H9 (cell line): Measurements from ENCODE around the gene DNAJB9. TPM values are rescaled to one million over a fixed set of nuclear protein-coding genes. Genes with fewer than 3 reads are reported as not detected.

Experiments
- DNase-seq: peaks from one replicate; pipeline ENCODE4 v3.0.0-alpha.2; 2017
- H2AFZ ChIP-seq: one replicate; pipeline ENCODE4 v1.6.1; 2013; ENCODE audit warnings: mild to moderate bottlenecking, low read length, control low read depth, moderate library complexity
- H2AK5ac ChIP-seq: 2 replicates; pipeline ENCODE4 v1.6.1; 2013; ENCODE audit warnings: low read length, control low read depth, mixed read lengths; ENCODE audit not compliant: insufficient read length
- H2BK120ac ChIP-seq: one replicate; pipeline ENCODE4 v1.6.1; 2013; ENCODE audit warnings: low read depth, mild to moderate bottlenecking, low read length, control low read depth, inconsistent platforms; ENCODE audit not compliant: poor library complexity, severe bottlenecking
- H2BK12ac ChIP-seq: 2 replicates; pipeline ENCODE4 v1.6.1; 2013; ENCODE audit warnings: low read length, control low read depth, mixed read lengths, low read depth; ENCODE audit not compliant: insufficient read length
- H2BK15ac ChIP-seq: 2 replicates; pipeline ENCODE4 v1.6.1; 2013; ENCODE audit warnings: low read depth, low read length, control low read depth
- H2BK20ac ChIP-seq: one replicate; pipeline ENCODE4 v1.6.1; 2013; ENCODE audit warnings: low read depth, mild to moderate bottlenecking, low read length, control low read depth, inconsistent platforms; ENCODE audit not compliant: poor library complexity, severe bottlenecking
- H2BK5ac ChIP-seq: 2 replicates; pipeline ENCODE4 v1.6.1; 2013; ENCODE audit warnings: low read length, control low read depth, mixed read lengths; ENCODE audit not compliant: insufficient read length
- H3K14ac ChIP-seq: 2 replicates; pipeline ENCODE4 v1.6.1; 2013; ENCODE audit warnings: low read length, control low read depth; ENCODE audit not compliant: insufficient read depth
- H3K18ac ChIP-seq: 2 replicates; pipeline ENCODE4 v1.6.1; 2013; ENCODE audit warnings: low read depth, mild to moderate bottlenecking, mixed read lengths, low read length, control low read depth; ENCODE audit not compliant: insufficient read length
- H3K23ac ChIP-seq: 2 replicates; pipeline ENCODE4 v1.6.1; 2013; ENCODE audit warnings: low read length, control low read depth, mixed read lengths, low read depth; ENCODE audit not compliant: insufficient read length
- H3K23me2 ChIP-seq: 2 replicates; pipeline ENCODE4 v1.6.1; 2013; ENCODE audit warnings: low read depth, mild to moderate bottlenecking, mixed read lengths, low read length, control low read depth; ENCODE audit not compliant: insufficient read length, poor library complexity, severe bottlenecking
- H3K27ac ChIP-seq: 2 replicates; pipeline ENCODE4 v1.5.1; 2013; ENCODE audit warnings: low read length, control low read depth, mixed read lengths, low read depth; ENCODE audit not compliant: insufficient read length
- H3K27me3 ChIP-seq: 2 replicates; pipeline ENCODE4 v1.6.1; 2013; ENCODE audit warnings: low read length, control low read depth, inconsistent platforms; ENCODE audit not compliant: insufficient read depth
- H3K4ac ChIP-seq: 2 replicates; pipeline ENCODE4 v1.6.1; 2013; ENCODE audit warnings: low read depth, mild to moderate bottlenecking, control low read depth, inconsistent platforms, low read length, moderate library complexity
- H3K4me1 ChIP-seq: 2 replicates; pipeline ENCODE4 v1.6.1; 2013; ENCODE audit warnings: low read length, control low read depth, inconsistent platforms; ENCODE audit not compliant: insufficient read depth
- H3K4me2 ChIP-seq: 2 replicates; pipeline ENCODE4 v1.6.1; 2013; ENCODE audit warnings: low read length, control low read depth, mixed read lengths; ENCODE audit not compliant: insufficient read length, insufficient read depth
- H3K56ac ChIP-seq: 2 replicates; pipeline ENCODE4 v1.6.1; 2013; ENCODE audit warnings: low read depth, mild to moderate bottlenecking, mixed read lengths, low read length, control low read depth; ENCODE audit not compliant: insufficient read length
- H3K79me1 ChIP-seq: 2 replicates; pipeline ENCODE4 v1.6.1; 2013; ENCODE audit warnings: low read depth, mild to moderate bottlenecking, moderate library complexity, low read length, control low read depth, inconsistent platforms; ENCODE audit not compliant: insufficient read depth, poor library complexity, severe bottlenecking
- H3K79me2 ChIP-seq: 2 replicates; pipeline ENCODE4 v1.6.1; 2013; ENCODE audit warnings: low read length, control low read depth, inconsistent platforms; ENCODE audit not compliant: insufficient read depth
- H3K9ac ChIP-seq: 2 replicates; pipeline ENCODE4 v1.6.1; 2013; ENCODE audit warnings: low read length, control low read depth, mixed read lengths; ENCODE audit not compliant: insufficient read length; ENCODE audit errors: extremely low read depth
- H3K9me3 ChIP-seq: one replicate; pipeline ENCODE4 v1.6.1; 2013; ENCODE audit warnings: low read depth, low read length, inconsistent platforms; ENCODE audit not compliant: control insufficient read depth
- H3T11ph ChIP-seq: one replicate; pipeline ENCODE4 v1.6.1; 2013; ENCODE audit warnings: mild to moderate bottlenecking, low read length, control low read depth, inconsistent platforms
- H4K20me1 ChIP-seq: one replicate; pipeline ENCODE4 v1.6.1; 2013; ENCODE audit not compliant: control insufficient read depth, insufficient read length, insufficient read depth
- H4K5ac ChIP-seq: 2 replicates; pipeline ENCODE4 v1.6.1; 2013; ENCODE audit warnings: low read depth, mild to moderate bottlenecking, mixed read lengths, low read length, control low read depth; ENCODE audit not compliant: insufficient read length
- H4K8ac ChIP-seq: replicated peaks from 2 replicates; pipeline ENCODE4 v1.6.1; 2013; ENCODE audit warnings: low read length, control low read depth, mixed read lengths, low read depth; ENCODE audit not compliant: insufficient read length
- H4K91ac ChIP-seq: 2 replicates; pipeline ENCODE4 v1.6.1; 2013; ENCODE audit warnings: low read depth, mild to moderate bottlenecking, moderate library complexity, mixed read lengths, low read length, control low read depth; ENCODE audit not compliant: insufficient read length
- H3K27ac Mint-ChIP-seq, 3 experiments: 2 replicates in 2 of 3; 3 replicates in 1 of 3; pipeline ENCODE4 v1.8.0; 2020 to 2021; ENCODE audit warnings: mixed read lengths in 3 of 3, mild to moderate bottlenecking in 1 of 3, moderate library complexity in 1 of 3
- H3K27me3 Mint-ChIP-seq: 2 replicates; pipeline ENCODE4 v1.8.0; 2021; ENCODE audit warnings: low read depth, mild to moderate bottlenecking, moderate library complexity, mixed read lengths
- H3K36me3 Mint-ChIP-seq, 3 experiments: 2 replicates in 2 of 3; 3 replicates in 1 of 3; pipeline ENCODE4 v1.8.0; 2020 to 2021; ENCODE audit warnings: low read depth in 3 of 3, mixed read lengths in 3 of 3; ENCODE audit not compliant: insufficient read depth in 1 of 3
- H3K4me1 Mint-ChIP-seq, 2 experiments: 2 replicates each; pipeline ENCODE4 v1.8.0; 2020; ENCODE audit warnings: mixed read lengths in 2 of 2
- H3K4me3 Mint-ChIP-seq, 2 experiments: 2 replicates in 1 of 2; 3 replicates in 1 of 2; pipeline ENCODE4 v1.8.0; 2020 to 2021; ENCODE audit warnings: mild to moderate bottlenecking in 2 of 2, mixed read lengths in 2 of 2, moderate library complexity in 1 of 2
- H3K9me3 Mint-ChIP-seq, 2 experiments: 2 replicates in 1 of 2; 3 replicates in 1 of 2; pipeline ENCODE4 v1.8.0; 2020; ENCODE audit warnings: mild to moderate bottlenecking in 2 of 2, mixed read lengths in 2 of 2, moderate library complexity in 1 of 2
- CTCF ChIP-seq: fragments of 200-600 bp; sonication (generic); conservative IDR thresholded peaks from 3 replicates; pipeline ENCODE4 v1.8.0; 2021; ENCODE audit warnings: antibody characterized with exemption, mild to moderate bottlenecking
- WGBS: extraction: QIAGEN DNeasy Blood & Tissue Kit; methylation state at CpG from one replicate; pipeline ENCODE4 v1.1.7; 2013; ENCODE audit warnings: missing lambda C conversion rate, low lambda C conversion rate, mixed read lengths; ENCODE audit not compliant: insufficient read length; ENCODE audit errors: extremely low coverage; 5-methylcytosine and 5-hydroxymethylcytosine counted together
- total RNA-seq: library from RNA; stranded (reverse); gene quantifications from 2 replicates; pipeline ENCODE4 v1.2.1, GENCODE V29; 2021

DNAJB9 gene
- total RNA-seq, 1 experiment from 2014 or later, result 11.3 TPM

GRCh38 chr7:108590606-108591005, 20.9 kb downstream of the DNAJB9 start:
- no peak overlapping the region for H4K91ac ChIP-seq
- H3K79me1 ChIP-seq, result no peaks in the 10 kb centered on the region
- no peaks in the 10 kb centered on the region for H3K23me2 ChIP-seq
- 0 out of 2 replicates have a peak overlapping the region, but pooled peaks have one; percentile 78 for H2BK15ac ChIP-seq
- no peak overlapping the region for H3K27ac ChIP-seq
- TF ChIP-seq CTCF, result no peak
- H2BK12ac ChIP-seq, result no peak overlapping the region
- no peaks in the 10 kb centered on the region for H3K9me3 Mint-ChIP-seq
- H4K5ac ChIP-seq, result no peak overlapping the region
- no peak overlapping the region for H2AK5ac ChIP-seq
- H3K36me3 Mint-ChIP-seq, result no peaks in the 10 kb centered on the region
- no peak overlapping the region for H3K4me3 Mint-ChIP-seq
- H3K4me2 ChIP-seq, result no peak overlapping the region
- H3K18ac ChIP-seq, result no peak overlapping the region
- H3T11ph ChIP-seq, result no peak overlapping the region
- peaks cover 15 to 20% of the 10 kb centered on the region in 2 experiments for H3K4me1 Mint-ChIP-seq
- H2BK5ac ChIP-seq, result no peak overlapping the region
- H4K8ac ChIP-seq, result no peak overlapping the region
- H3K9me3 ChIP-seq, result no peaks in the 10 kb centered on the region
- H4K20me1 ChIP-seq, result no peaks in the 10 kb centered on the region
- H3K27me3 ChIP-seq, result no peaks in the 10 kb centered on the region
- no peak overlapping the region for H2BK120ac ChIP-seq
- H3K14ac ChIP-seq, result no peak overlapping the region
- no peaks in the 10 kb centered on the region for H3K79me2 ChIP-seq
- H3K23ac ChIP-seq, result no peak overlapping the region
- no peak for DNase-seq
- H3K9ac ChIP-seq, result no peak overlapping the region
- peaks cover 4% of the 10 kb centered on the region; the same call in 1 of the 2 replicates for H3K27me3 Mint-ChIP-seq
- WGBS, result no CpG with 5 or more reads among the region's 2 CpGs
- H3K27ac Mint-ChIP-seq, result no peak overlapping the region
- H2BK20ac ChIP-seq, result no peak overlapping the region
- H3K56ac ChIP-seq, result no peak overlapping the region
- H3K4me1 ChIP-seq, result no peaks in the 10 kb centered on the region
- no peak overlapping the region for H3K4ac ChIP-seq
- no peak overlapping the region for H2AFZ ChIP-seq
